Measurements from ENCODE around the gene SPOCK2.
"Not testable (repeated sequence)": the region's sequence is repeated elsewhere in the genome, so short reads cannot be mapped to it uniquely, and the experiment has no call there.

The SPOCK2 gene

GRCh38 chr10:72087969-72088888, at the start of gene SPOCK2:
TSS of gene SPOCK2 (minus strand) at chr10:72088551. CDS start at chr10:72088328, 223 bp downstream.
- no peak for DNase-seq

- DNase-seq: no peak
Measured at GRCh38 chr10:72137583-72137982, 49.2 kb upstream of the SPOCK2 start.

GRCh38 chr10:72136225-72136624, 47.9 kb upstream of the SPOCK2 start:
- not testable (repeated sequence) for DNase-seq

GRCh38 chr10:72134785-72135767, 46.7 kb upstream of the SPOCK2 start:
- no peak for DNase-seq

GRCh38 chr10:72133517-72133916, 45.2 kb upstream of the SPOCK2 start:
- peak; percentile 82 for DNase-seq

GRCh38 chr10:72132854-72133253, 44.5 kb upstream of the SPOCK2 start:
- no peak for DNase-seq

- DNase-seq: no peak
Measured at GRCh38 chr10:72127571-72127970, 39.2 kb upstream of the SPOCK2 start.

GRCh38 chr10:72126872-72127232, 38.5 kb upstream of the SPOCK2 start:
- no peak for DNase-seq

- DNase-seq: peak; percentile 55
Measured at GRCh38 chr10:72126184-72126871, 38.0 kb upstream of the SPOCK2 start.

- DNase-seq: peak; percentile 21
Measured at GRCh38 chr10:72124989-72125388, 36.6 kb upstream of the SPOCK2 start.

- DNase-seq: no peak
Measured at GRCh38 chr10:72124381-72124780, 36.0 kb upstream of the SPOCK2 start.

- DNase-seq: no peak
Measured at GRCh38 chr10:72123616-72124015, 35.3 kb upstream of the SPOCK2 start.

- no peak for DNase-seq
Measured at GRCh38 chr10:72122221-72122620, 33.9 kb upstream of the SPOCK2 start.

GRCh38 chr10:72121389-72121788, 33.0 kb upstream of the SPOCK2 start:
- DNase-seq: no peak

GRCh38 chr10:72116372-72116771, 28.0 kb upstream of the SPOCK2 start:
- no peak for DNase-seq

GRCh38 chr10:72114706-72115450, 26.5 kb upstream of the SPOCK2 start:
- DNase-seq: no peak

- DNase-seq: no peak
Measured at GRCh38 chr10:72110673-72111401, 22.5 kb upstream of the SPOCK2 start.

- DNase-seq: no peak
Measured at GRCh38 chr10:72109636-72110157, 21.3 kb upstream of the SPOCK2 start.

- no peak for DNase-seq
Measured at GRCh38 chr10:72108830-72109635, 20.7 kb upstream of the SPOCK2 start.

GRCh38 chr10:72108004-72108370, 19.6 kb upstream of the SPOCK2 start:
- not testable (repeated sequence) for DNase-seq
